Measurements from ENCODE around the gene NAB1.

GRCh38 chr2:190668892-190669291 is 20.0 kb downstream of the NAB1 start:
- TF ChIP-seq CTCF (conservative IDR thresholded peaks at IDR 0.05; ENCODE audit: low read depth, low read length) = no peak
- TF ChIP-seq EZH2 (IDR thresholded peaks at IDR 0.05; ENCODE audit: borderline replicate concordance, low read depth, low read length, poor library complexity, severe bottlenecking) = no peak
